IMR-90 (cell line): ENCODE results near the gene ZC3HAV1L.

Experiments
- CEBPB ChIP-seq: IDR thresholded peaks from 2 replicates; pipeline ENCODE4 v1.6.1; 2012; ENCODE audit warnings: low read depth, low read length, improper control_type of control experiment
- FOS ChIP-seq: fragments of 150-350 bp; IDR thresholded peaks from 2 replicates; pipeline ENCODE4 v1.6.1; 2016; ENCODE audit warnings: low read depth, low read length
- MAZ ChIP-seq: IDR thresholded peaks from 2 replicates; pipeline ENCODE4 v1.6.1; 2012; ENCODE audit warnings: low read depth, mild to moderate bottlenecking, low read length, improper control_type of control experiment, moderate library complexity, borderline replicate concordance
- MXI1 ChIP-seq: IDR thresholded peaks from 2 replicates; pipeline ENCODE4 v1.6.1; 2012; ENCODE audit warnings: low read depth, mild to moderate bottlenecking, low read length, moderate library complexity, borderline replicate concordance
- POLR2A ChIP-seq: IDR thresholded peaks from 2 replicates; pipeline ENCODE4 v1.6.1; 2012; ENCODE audit warnings: mild to moderate bottlenecking, low read depth, low read length
- RCOR1 ChIP-seq: IDR thresholded peaks from 2 replicates; pipeline ENCODE4 v1.6.1; 2012; ENCODE audit warnings: mild to moderate bottlenecking, low read length, improper control_type of control experiment; ENCODE audit not compliant: insufficient replicate concordance
- TF ChIP-seq, protein P1 (sequence below): conservative IDR thresholded peaks from 2 replicates; pipeline ENCODE4 v1.5.1; 2012; ENCODE audit warnings: mild to moderate bottlenecking, low read depth, low read length, improper control_type of control experiment
- TF ChIP-seq, protein P2 (sequence below): fragments of 150-350 bp; IDR thresholded peaks from 2 replicates; pipeline ENCODE4 v1.6.1; 2017; ENCODE audit warnings: mild to moderate bottlenecking, antibody characterized with exemption, low read length, low read depth

DNA sequence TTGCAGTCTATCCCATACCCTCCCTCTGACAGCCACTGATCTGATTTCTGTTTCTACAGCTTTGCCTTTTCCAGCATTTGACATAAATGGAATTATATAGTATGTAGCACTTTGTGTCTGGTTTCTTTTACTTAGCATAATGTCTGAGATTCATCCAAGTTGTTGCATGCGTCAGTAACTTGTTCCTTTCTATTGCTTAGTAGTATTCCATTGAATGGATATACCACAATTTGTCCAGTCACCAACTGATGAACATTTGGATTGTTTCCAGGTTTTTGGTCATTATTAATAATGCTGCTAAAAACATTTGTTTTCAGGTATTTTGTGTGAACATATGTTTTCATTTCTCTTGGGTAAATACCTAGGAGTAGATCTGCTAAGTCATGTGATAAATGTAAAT is 48.2 kb downstream of the ZC3HAV1L start:
- TF ChIP-seq RCOR1 (no peak), FOS (no peak), MAZ (no peak), MXI1 (no peak), POLR2A (no peak), CEBPB (no peak)
- TF ChIP-seq, protein P1, sequence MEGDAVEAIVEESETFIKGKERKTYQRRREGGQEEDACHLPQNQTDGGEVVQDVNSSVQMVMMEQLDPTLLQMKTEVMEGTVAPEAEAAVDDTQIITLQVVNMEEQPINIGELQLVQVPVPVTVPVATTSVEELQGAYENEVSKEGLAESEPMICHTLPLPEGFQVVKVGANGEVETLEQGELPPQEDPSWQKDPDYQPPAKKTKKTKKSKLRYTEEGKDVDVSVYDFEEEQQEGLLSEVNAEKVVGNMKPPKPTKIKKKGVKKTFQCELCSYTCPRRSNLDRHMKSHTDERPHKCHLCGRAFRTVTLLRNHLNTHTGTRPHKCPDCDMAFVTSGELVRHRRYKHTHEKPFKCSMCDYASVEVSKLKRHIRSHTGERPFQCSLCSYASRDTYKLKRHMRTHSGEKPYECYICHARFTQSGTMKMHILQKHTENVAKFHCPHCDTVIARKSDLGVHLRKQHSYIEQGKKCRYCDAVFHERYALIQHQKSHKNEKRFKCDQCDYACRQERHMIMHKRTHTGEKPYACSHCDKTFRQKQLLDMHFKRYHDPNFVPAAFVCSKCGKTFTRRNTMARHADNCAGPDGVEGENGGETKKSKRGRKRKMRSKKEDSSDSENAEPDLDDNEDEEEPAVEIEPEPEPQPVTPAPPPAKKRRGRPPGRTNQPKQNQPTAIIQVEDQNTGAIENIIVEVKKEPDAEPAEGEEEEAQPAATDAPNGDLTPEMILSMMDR: no peak
- TF ChIP-seq, protein P2, sequence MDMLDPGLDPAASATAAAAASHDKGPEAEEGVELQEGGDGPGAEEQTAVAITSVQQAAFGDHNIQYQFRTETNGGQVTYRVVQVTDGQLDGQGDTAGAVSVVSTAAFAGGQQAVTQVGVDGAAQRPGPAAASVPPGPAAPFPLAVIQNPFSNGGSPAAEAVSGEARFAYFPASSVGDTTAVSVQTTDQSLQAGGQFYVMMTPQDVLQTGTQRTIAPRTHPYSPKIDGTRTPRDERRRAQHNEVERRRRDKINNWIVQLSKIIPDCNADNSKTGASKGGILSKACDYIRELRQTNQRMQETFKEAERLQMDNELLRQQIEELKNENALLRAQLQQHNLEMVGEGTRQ: no peak
